HUES6 (cell line): Measurements from ENCODE around the gene RMND5A.
"Not testable (repeated sequence)": the region's sequence is repeated elsewhere in the genome, so short reads cannot be mapped to it uniquely, and the experiment has no call there.

ENCODE experiments used
- H3K27ac ChIP-seq: 2 replicates; pipeline ENCODE4 v1.7.0; 2013; ENCODE audit warnings: low read depth, mild to moderate bottlenecking, low read length, inconsistent platforms
- H3K27me3 ChIP-seq: 2 replicates; pipeline ENCODE4 v1.6.1; 2013; ENCODE audit warnings: low read length; ENCODE audit not compliant: control insufficient read depth, insufficient read depth
- H3K36me3 ChIP-seq: 2 replicates; pipeline ENCODE4 v1.6.1; 2013; ENCODE audit warnings: low read length; ENCODE audit not compliant: control insufficient read depth, insufficient read depth
- H3K4me1 ChIP-seq: 2 replicates; pipeline ENCODE4 v1.6.1; 2013; ENCODE audit warnings: low read length; ENCODE audit not compliant: control insufficient read depth, insufficient read depth
- H3K4me3 ChIP-seq: 2 replicates; pipeline ENCODE4 v1.5.1; 2013; ENCODE audit warnings: low read depth, low read length
- H3K9ac ChIP-seq: one replicate; pipeline ENCODE4 v1.6.1; 2013; ENCODE audit warnings: mild to moderate bottlenecking, low read length
- H3K9me3 ChIP-seq: 2 replicates; pipeline ENCODE4 v1.6.1; 2013; ENCODE audit warnings: low read depth, low read length; ENCODE audit not compliant: control insufficient read depth, insufficient read depth

Gene RMND5A, protein sequence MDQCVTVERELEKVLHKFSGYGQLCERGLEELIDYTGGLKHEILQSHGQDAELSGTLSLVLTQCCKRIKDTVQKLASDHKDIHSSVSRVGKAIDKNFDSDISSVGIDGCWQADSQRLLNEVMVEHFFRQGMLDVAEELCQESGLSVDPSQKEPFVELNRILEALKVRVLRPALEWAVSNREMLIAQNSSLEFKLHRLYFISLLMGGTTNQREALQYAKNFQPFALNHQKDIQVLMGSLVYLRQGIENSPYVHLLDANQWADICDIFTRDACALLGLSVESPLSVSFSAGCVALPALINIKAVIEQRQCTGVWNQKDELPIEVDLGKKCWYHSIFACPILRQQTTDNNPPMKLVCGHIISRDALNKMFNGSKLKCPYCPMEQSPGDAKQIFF

DNA sequence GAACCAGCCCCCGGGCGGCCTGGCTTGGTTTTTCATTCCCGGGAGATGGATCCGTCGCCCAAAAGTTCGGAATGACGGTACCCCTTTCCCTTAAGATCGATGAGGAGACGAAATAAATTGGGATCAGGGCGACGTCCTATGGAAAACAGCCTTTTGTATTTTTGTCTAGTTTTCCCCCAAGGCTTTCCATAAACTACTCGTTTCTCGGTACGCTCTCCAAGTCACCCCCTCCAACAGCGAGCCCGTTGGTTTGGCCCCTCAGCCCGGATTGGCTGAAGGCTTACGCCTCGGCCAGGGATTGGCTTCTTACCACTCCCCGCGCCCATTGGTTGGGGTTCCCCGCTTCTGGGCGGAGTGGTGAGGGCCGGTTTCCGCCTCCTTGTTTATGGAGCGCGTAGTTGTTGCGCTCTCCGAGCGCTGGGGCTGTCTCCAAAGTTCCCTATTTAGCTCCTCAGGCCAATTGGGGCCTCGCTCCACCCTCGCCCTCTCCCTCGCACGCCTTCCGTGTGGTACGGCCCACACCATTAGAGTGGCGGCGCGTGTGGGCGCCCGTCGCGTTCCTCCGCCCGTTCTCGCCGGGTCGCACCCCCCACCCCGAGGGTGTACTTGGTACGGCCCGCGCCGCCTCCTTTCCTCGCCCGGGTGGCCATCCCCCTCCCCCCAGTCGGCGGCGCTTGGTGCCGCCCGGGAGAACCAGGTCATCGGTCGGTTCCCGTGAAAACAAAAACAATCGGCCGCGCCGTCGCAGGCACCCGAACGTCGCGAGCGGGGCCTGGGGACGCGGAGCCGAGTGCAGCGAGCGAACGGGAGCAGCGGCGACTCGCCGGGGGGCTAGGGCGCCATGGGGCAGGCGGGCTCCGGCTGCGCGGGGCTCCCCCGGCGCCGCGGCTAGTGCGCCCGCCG, at the start of gene RMND5A:
RMND5A (plus strand) TSS at position 655 of the 903 bp plus-strand sequence. CDS start 377 bp downstream, outside the sequence.
- not testable (repeated sequence) for H3K9me3 ChIP-seq, H3K36me3 ChIP-seq, H3K4me1 ChIP-seq, H3K27me3 ChIP-seq
- H3K27ac ChIP-seq, result peak within 1 kb of the TSS; percentile 84; the same call in 1 of the 2 replicates
- H3K4me3 ChIP-seq, result peak within 1 kb of the TSS; percentile 74
- H3K9ac ChIP-seq, result peak within 1 kb of the TSS; percentile 83

DNA sequence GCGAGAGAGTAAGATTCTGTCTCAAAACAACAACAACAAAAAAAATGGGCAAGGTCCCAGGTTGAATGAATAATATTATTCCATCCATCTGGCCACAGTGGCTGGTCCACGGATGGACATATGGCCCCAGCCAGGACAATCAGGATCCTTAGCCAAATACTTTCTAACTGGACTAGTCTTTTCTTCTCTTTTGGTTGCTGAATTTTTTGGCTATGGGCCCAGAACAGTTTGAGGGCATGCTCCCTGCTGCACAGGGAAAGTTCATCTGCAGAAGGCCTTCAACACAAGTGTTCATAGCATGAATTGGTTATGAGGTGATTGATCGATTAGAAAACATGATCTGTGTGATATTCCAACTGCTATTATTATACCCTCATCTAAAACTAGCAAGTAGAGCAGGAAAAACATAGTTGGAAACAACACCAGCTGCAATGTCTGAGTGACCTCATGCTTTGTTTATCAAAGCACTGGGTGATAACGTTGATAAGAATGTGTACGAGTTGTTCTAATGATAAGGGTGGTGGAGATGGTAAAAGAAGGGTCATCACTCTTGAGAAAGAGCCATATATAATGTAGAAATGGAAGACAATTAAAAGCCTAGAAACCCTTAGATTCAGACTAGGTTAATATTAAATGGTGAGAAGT, 48.6 kb upstream of the RMND5A start:
- no peaks in the 10 kb centered on the region for H3K36me3 ChIP-seq
- no peak overlapping the region for H3K4me3 ChIP-seq
- no peaks in the 10 kb centered on the region for H3K4me1 ChIP-seq
- no peak overlapping the region for H3K9ac ChIP-seq
- H3K27me3 ChIP-seq, result no peaks in the 10 kb centered on the region
- H3K9me3 ChIP-seq, result 0 out of 2 replicates have a peak, but pooled peaks cover 2% of the 10 kb centered on the region
- H3K27ac ChIP-seq, result no peak overlapping the region

DNA sequence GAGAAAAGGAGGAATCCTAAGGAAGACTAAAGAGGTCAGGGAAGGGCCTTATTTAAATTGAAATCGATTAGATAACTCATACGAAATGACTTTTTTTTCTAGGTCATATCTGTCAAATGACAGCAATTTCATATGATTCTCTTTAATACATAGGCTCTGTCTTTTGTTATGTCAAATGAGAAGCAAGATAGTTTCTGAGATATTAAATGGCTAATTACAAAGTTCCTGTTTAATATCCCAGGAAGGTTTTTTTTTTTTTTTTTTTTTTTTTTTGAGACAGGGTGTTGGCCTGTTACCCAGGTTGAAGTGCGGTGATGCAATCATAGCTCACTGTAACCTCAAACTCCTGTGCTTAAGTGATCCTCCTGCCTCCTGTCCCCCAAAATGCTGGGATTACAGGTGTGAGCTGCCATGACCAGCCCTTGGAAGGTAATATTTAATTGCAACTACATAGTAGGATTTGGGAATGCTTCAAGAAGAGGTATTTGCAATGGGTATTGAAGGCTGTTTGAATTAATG, 48.0 kb upstream of the RMND5A start:
- Histone ChIP-seq H3K36me3 (no peaks in the 10 kb centered on the region), H3K9ac (no peak overlapping the region), H3K4me1 (no peaks in the 10 kb centered on the region), H3K9me3 (0 out of 2 replicates have a peak, but pooled peaks cover 2% of the 10 kb centered on the region), H3K27ac (no peak overlapping the region), H3K4me3 (no peak overlapping the region), H3K27me3 (no peaks in the 10 kb centered on the region)

DNA sequence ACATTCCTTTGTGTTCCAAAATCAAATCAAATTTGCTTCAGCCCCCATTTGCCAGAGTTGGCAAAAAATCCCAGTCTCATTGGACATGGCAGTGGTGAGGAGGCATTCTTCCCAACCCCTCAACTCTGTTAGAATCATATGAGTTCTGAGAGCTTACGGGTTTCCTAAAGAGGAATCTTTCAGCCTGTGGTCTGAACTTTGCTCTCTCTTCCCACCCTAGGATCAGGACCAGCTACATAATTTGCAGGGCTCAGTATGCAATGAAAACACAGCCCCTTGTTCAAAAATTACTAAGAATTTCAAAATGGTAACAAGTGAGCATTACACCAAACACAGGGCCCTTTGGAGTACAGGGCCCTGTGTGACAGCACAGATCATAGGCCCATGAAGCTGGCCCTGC, 47.1 kb upstream of the RMND5A start:
- Histone ChIP-seq H3K9me3 (0 out of 2 replicates have a peak, but pooled peaks cover 2% of the 10 kb centered on the region), H3K36me3 (no peaks in the 10 kb centered on the region), H3K4me1 (no peaks in the 10 kb centered on the region), H3K27me3 (no peaks in the 10 kb centered on the region), H3K4me3 (no peak overlapping the region), H3K27ac (no peak overlapping the region), H3K9ac (no peak overlapping the region)

DNA sequence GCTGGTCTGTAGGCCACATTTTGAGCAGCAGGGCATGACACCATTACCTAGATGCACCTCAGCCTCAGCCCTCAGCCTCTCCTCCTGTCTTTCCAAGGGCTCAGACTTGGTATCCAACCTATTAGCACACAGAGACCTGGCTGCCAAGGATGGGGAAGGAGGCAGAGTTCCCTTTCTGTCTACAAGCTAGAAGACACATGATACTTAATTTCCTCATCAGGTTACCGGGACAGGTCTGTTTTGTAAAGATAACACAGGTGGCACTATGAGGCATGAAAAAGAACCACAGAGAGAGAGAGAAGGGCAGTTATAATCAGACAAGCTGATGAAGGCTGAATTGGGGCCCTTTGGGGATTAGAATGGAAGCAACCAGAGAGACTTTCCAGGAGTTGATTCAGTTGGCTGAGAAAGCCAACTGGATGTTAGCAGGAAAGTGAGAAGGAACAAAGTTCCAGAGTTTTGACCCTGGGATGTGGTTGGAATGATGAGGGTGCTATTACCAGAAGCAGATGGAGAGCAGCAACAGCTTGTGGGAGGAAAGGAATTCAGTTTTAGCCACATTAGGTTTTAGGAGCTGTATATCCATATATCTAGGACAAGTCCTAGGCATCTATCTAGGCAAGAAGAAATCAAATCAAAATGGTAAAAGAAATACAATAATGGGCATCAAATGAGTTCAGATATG, 46.0 kb upstream of the RMND5A start:
- Histone ChIP-seq H3K27ac (no peak overlapping the region), H3K4me1 (no peaks in the 10 kb centered on the region), H3K9ac (no peak overlapping the region), H3K27me3 (no peaks in the 10 kb centered on the region), H3K36me3 (no peaks in the 10 kb centered on the region), H3K9me3 (0 out of 2 replicates have a peak, but pooled peaks cover 2% of the 10 kb centered on the region), H3K4me3 (no peak overlapping the region)

DNA sequence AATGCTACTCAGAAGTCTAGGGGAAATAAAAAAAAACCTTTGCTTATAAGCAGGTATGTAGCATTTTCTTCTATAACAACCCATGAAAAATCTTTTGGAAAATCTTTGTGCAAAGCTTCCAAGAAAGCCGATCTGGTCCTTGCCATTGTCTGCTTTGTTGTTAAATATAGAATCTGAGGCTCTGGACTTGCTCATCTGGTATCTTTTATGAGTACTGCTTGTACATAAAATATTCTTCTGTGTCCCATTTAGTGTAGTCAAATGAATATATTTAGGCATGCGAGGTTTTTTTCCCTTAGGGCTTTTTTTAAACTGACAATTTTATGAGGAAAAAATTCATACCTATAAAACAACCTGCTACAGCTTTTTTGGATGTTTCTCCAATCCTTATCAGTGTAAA, 45.0 kb upstream of the RMND5A start:
- Histone ChIP-seq H3K36me3 (no peaks in the 10 kb centered on the region), H3K4me1 (no peaks in the 10 kb centered on the region), H3K4me3 (no peak overlapping the region), H3K9me3 (no peaks in the 10 kb centered on the region), H3K9ac (no peak overlapping the region), H3K27me3 (no peaks in the 10 kb centered on the region), H3K27ac (no peak overlapping the region)

DNA sequence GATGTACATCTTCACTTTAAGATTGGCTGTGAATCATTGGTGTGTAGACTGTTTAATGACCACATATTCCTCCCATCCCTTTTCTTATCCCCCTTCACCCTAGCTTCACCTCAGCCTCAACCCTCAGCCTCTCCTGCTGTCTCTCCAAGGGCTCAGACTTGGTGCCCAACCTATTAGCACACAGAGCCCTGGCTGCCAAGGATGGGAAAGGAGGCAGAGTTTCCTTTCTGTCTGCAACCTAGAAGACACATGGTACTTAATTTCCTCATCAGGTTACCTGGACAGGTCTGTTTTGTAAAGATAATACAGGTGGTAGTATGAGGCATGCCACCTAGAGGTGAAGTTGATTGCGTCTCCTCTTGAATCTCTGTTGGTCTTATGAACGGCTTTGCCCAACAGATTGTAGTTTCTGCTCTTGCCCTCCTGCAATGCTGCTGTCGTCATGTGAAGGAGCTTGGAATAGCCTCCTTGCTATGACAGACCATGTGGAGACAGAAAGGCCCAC, 44.5 kb upstream of the RMND5A start:
- Histone ChIP-seq H3K27ac (no peak overlapping the region), H3K4me3 (no peak overlapping the region), H3K4me1 (no peaks in the 10 kb centered on the region), H3K9me3 (no peaks in the 10 kb centered on the region), H3K36me3 (no peaks in the 10 kb centered on the region), H3K9ac (no peak overlapping the region), H3K27me3 (no peaks in the 10 kb centered on the region)

DNA sequence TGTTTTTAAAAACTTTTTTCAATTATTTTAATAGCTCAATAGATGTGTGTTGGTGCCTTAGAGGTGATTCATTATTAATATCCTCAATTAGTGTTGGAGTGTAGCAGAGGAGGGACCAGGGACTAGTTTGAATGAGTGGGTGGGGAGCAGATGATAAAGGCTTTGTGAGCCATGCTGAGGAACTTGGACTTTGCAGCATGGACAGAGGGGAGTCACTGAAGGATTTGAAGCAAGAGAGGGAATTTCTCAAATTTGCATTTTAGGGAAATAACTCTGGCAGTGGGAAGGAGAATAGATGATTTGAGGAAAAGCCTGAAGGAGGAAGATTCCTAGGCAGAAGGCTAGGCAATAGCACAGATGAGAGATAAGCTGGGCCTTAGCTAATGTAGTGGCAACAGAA, 42.3 kb upstream of the RMND5A start:
- H3K9ac ChIP-seq, result no peak overlapping the region
- H3K4me1 ChIP-seq, result no peaks in the 10 kb centered on the region
- H3K27ac ChIP-seq, result no peak overlapping the region
- no peak overlapping the region for H3K4me3 ChIP-seq
- no peaks in the 10 kb centered on the region for H3K9me3 ChIP-seq
- no peaks in the 10 kb centered on the region for H3K36me3 ChIP-seq
- H3K27me3 ChIP-seq, result no peaks in the 10 kb centered on the region

DNA sequence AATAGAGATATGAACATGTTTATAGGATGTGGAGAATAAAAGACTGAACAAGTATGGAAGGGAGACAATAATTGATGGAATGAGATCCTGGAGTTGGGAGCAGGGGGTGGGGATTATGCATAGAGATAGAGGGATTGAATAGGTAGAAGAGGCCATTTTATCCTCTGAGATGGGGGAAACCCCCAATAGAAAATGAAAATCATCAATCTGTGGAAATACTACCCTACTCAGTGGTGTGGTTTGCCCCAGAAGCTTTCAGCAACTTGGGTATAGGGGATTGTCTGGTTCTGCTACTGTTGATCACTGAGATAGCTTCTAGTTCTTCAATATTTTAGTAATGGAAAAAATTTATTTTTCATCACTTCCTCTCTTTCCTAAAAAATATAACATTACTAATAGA, 41.1 kb upstream of the RMND5A start:
- no peaks in the 10 kb centered on the region for H3K27me3 ChIP-seq
- H3K9ac ChIP-seq, result no peak overlapping the region
- no peak overlapping the region for H3K4me3 ChIP-seq
- no peaks in the 10 kb centered on the region for H3K4me1 ChIP-seq
- no peaks in the 10 kb centered on the region for H3K9me3 ChIP-seq
- no peaks in the 10 kb centered on the region for H3K36me3 ChIP-seq
- H3K27ac ChIP-seq, result no peak overlapping the region

DNA sequence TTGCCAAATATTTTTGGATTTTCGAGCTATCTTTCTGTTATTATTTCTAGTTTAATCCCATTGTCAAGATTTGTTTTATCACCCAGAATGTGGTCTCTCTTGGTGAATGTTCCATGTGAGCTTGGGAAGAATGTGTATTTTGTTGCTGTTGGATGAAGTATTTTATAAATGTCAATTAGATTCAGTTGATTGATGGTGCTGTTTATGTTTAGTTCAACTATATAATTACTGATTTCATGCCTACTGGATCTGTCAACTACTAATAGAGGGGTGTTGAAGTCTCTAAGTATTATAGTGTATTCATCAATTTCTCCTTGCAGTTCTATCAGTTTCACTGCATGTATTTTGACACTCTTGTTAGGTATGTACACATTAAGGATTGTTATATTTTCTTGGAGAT, 34.7 kb upstream of the RMND5A start:
- no peaks in the 10 kb centered on the region for H3K27me3 ChIP-seq
- H3K9ac ChIP-seq, result no peak overlapping the region
- no peaks in the 10 kb centered on the region for H3K4me1 ChIP-seq
- no peak overlapping the region for H3K27ac ChIP-seq
- H3K9me3 ChIP-seq, result peaks cover 3% of the 10 kb centered on the region; the same call in 1 of the 2 replicates
- H3K36me3 ChIP-seq, result no peaks in the 10 kb centered on the region
- H3K4me3 ChIP-seq, result no peak overlapping the region
